ENCODE data around the gene ARID5A.
A peak's percentile ranks its signal among the peaks of the same experiment; 100 is the strongest.
"Not testable (repeated sequence)": the region's sequence is repeated elsewhere in the genome, so short reads cannot be mapped to it uniquely, and the experiment has no call there.

Gene ARID5A

GRCh38 chr2:96536445-96537065 is at the start of gene ARID5A:
Gene ARID5A, plus strand, starts transcription at chr2:96536752. Its CDS starts 75 bp downstream, at chr2:96536827.
- peak; percentile 86 for DNase-seq

GRCh38 chr2:96489261-96489660 is 47.3 kb upstream of the ARID5A start:
- no peak for DNase-seq

GRCh38 chr2:96489663-96490062 is 46.9 kb upstream of the ARID5A start:
- DNase-seq = no peak

- DNase-seq = no peak
Observed at GRCh38 chr2:96491860-96492497, 44.6 kb upstream of the ARID5A start.

GRCh38 chr2:96493072-96493471 is 43.5 kb upstream of the ARID5A start:
- DNase-seq = no peak

GRCh38 chr2:96494188-96494587 is 42.4 kb upstream of the ARID5A start:
- no peak for DNase-seq

- no peak for DNase-seq
Observed at GRCh38 chr2:96495982-96496629, 40.4 kb upstream of the ARID5A start.

GRCh38 chr2:96498021-96498431 is 38.5 kb upstream of the ARID5A start:
- DNase-seq = no peak

GRCh38 chr2:96498611-96499010 is 37.9 kb upstream of the ARID5A start:
- DNase-seq = not testable (repeated sequence)

GRCh38 chr2:96499061-96499960 is 37.2 kb upstream of the ARID5A start:
- no peak for DNase-seq

- DNase-seq = no peak
Observed at GRCh38 chr2:96500385-96501066, 36.0 kb upstream of the ARID5A start.

- no peak for DNase-seq
Observed at GRCh38 chr2:96501471-96501874, 35.1 kb upstream of the ARID5A start.

GRCh38 chr2:96501886-96502810 is 34.4 kb upstream of the ARID5A start:
- no peak for DNase-seq

- DNase-seq = no peak
Observed at GRCh38 chr2:96502891-96503636, 33.5 kb upstream of the ARID5A start.

GRCh38 chr2:96503637-96504243 is 32.8 kb upstream of the ARID5A start:
- no peak for DNase-seq

- no peak for DNase-seq
Observed at GRCh38 chr2:96505231-96505889, 31.2 kb upstream of the ARID5A start, which contains the start of gene NEURL3. Gene NEURL3, minus strand, starts transcription at chr2:96505357. Its CDS starts 71 bp downstream, at chr2:96505286.

- DNase-seq = no peak
Observed at GRCh38 chr2:96506016-96506906, 30.3 kb upstream of the ARID5A start.

GRCh38 chr2:96506907-96507240 is 29.7 kb upstream of the ARID5A start:
- DNase-seq = no peak
